ENCODE results near the gene MDC1. TPM values are rescaled to one million over a fixed set of nuclear protein-coding genes. Genes with fewer than 3 reads are reported as not detected.

MDC1 gene
- total and polyA plus RNA-seq, 12 donors = 11.2 to 21.7 (median 19.4) TPM

- TF ChIP-seq, protein P1, sequence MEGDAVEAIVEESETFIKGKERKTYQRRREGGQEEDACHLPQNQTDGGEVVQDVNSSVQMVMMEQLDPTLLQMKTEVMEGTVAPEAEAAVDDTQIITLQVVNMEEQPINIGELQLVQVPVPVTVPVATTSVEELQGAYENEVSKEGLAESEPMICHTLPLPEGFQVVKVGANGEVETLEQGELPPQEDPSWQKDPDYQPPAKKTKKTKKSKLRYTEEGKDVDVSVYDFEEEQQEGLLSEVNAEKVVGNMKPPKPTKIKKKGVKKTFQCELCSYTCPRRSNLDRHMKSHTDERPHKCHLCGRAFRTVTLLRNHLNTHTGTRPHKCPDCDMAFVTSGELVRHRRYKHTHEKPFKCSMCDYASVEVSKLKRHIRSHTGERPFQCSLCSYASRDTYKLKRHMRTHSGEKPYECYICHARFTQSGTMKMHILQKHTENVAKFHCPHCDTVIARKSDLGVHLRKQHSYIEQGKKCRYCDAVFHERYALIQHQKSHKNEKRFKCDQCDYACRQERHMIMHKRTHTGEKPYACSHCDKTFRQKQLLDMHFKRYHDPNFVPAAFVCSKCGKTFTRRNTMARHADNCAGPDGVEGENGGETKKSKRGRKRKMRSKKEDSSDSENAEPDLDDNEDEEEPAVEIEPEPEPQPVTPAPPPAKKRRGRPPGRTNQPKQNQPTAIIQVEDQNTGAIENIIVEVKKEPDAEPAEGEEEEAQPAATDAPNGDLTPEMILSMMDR (IDR thresholded peaks at IDR 0.05) = peak; percentile 30 to 76 (median 49)
- H3K4me3 ChIP-seq = peak overlapping the region; percentile 67 to 98 (median 88)
- H3K9me3 ChIP-seq = no peaks in the 10 kb centered on the region
- H3K4me1 ChIP-seq = peaks cover 7 to 75% (median 65%) of the 10 kb centered on the region in 9 donors
- peak overlapping the region; percentile 70 to 99 (median 96) for H3K27ac ChIP-seq
- peak; percentile 70 to 82 (median 78) for ATAC-seq
- WGBS, 2 donors = 1 to 2% methylated on average over 69 to 71 of the region's 71 CpGs
- intact Hi-C loops (cut with DNase I) = loop anchor here (1.0 to 10.0 kb wide), 12 partner anchors 35 to 237 kb away; partner anchors contain the start of genes PPP1R18 (in 5 of the 10), MRPS18B (in 4 of the 10), PPP1R10 (in 4 of the 10) and GNL1 (in 3 of the 10)
- no peaks in the 10 kb centered on the region for H3K27me3 ChIP-seq
- peaks cover 0 to 49% (median 27%) of the 10 kb centered on the region in 9 donors for H3K36me3 ChIP-seq
- peak; percentile 93 to 94 for DNase-seq
These were observed 4.3 kb upstream of the MDC1 start for GRCh38 chr6:30721198-30722024.

DNA sequence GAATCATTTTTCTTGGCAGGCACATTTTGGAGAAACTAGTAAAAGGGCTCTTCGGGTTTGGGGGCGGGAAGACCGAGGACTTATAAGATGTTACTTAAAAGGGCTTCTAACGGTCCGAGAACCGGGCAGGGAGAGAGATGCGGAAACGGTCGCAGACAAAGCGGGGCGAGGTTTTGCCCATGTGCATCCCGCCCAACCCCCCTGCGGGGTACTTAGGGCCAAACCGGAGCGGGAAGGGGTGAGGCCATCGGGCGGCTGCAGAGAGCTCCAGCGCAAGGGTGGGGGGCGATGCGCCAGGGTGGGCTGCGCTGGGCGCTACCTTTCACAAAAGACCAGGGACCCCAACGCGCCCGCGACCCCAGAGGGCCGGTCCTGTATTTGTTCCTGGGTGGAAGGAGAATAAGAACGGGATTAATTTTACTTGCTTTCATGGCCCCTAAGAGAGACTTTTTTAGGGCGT lies 3.7 kb upstream of the MDC1 start:
- Histone ChIP-seq H3K4me3 (peak overlapping the region; percentile 67 to 98 (median 88)), H3K9me3 (no peaks in the 10 kb centered on the region), H3K27me3 (no peaks in the 10 kb centered on the region), H3K27ac (peak overlapping the region; percentile 70 to 99 (median 96)), H3K4me1 (peaks cover 7 to 74% (median 68%) of the 10 kb centered on the region in 9 donors), H3K36me3 (peaks cover 0 to 43% (median 27%) of the 10 kb centered on the region in 9 donors)
- intact Hi-C loops (cut with DNase I) = loop anchor here in 8 of 10 donors (1.0 to 10.0 kb wide), 10 partner anchors 34 to 236 kb away; partner anchors contain the start of genes MRPS18B (in 5 of the 8), PPP1R10 (in 5 of the 8), PPP1R18 (in 5 of the 8) and GNL1 (in 3 of the 8)
- ATAC-seq = peak; percentile 2 to 47 (median 18)
- TF ChIP-seq, protein P1 (IDR thresholded peaks at IDR 0.05) = no peak
- DNase-seq = peak; percentile 73
- WGBS, 2 donors = 1% methylated on average over 29 of the region's 29 CpGs

DNA sequence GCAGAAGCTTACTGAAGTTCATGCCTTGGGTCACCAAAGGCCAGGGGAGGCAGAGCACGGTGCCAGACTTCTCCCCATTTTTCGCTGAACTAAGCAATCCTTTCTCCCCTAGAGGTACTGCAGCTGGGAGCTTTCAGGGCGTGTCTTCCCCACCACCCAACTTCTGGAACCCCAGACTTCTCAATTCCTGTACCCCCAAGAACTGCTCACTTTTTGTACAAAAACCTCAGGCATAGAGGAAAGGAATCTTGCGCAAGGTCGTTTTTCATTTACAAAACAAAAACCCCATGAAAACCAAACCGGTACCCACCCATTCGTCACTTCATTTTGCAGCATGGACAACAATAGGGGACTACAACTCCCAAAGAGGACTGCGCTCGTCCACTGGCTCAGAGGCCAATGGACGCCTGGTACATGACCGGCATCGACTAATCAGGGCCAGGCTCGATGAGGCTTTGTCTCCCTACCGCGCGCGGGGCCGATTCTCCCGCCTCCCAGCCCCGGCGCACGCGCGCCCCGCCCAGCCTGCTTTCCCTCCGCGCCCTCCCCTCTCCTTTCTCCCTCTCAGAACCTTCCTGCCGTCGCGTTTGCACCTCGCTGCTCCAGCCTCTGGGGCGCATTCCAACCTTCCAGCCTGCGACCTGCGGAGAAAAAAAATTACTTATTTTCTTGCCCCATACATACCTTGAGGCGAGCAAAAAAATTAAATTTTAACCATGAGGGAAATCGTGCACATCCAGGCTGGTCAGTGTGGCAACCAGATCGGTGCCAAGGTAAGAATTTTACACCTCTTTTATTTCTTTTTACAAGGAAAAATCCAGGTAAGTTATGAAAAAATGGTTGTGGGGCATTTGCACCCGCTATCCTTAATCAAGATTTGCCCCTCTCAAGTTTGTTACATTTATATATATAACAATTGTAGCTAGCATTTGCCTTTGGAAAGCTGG lies 3.0 kb upstream of the MDC1 start, which contains the start of gene TUBB:
TSS of gene TUBB (plus strand) at position 562 of the 947 bp plus-strand sequence. CDS start at position 717, 155 bp downstream.
- Histone ChIP-seq H3K4me3 (peak within 1 kb of the TSS; percentile 67 to 98 (median 88)), H3K36me3 (peaks cover 0 to 39% (median 28%) of the 10 kb centered on the region in 9 donors), H3K27me3 (no peaks in the 10 kb centered on the region), H3K27ac (peak within 1 kb of the TSS; percentile 70 to 99 (median 96)), H3K4me1 (peaks cover 7 to 67% (median 61%) of the 10 kb centered on the region in 9 donors), H3K9me3 (no peaks in the 10 kb centered on the region)
- 0 to 1% methylated on average over 37 to 38 of the region's 38 CpGs for WGBS, 2 donors
- TF ChIP-seq, protein P1 (IDR thresholded peaks at IDR 0.05) = peak in 1 of 9 donors; percentile 5
- intact Hi-C loops (cut with DNase I) = loop anchor here in 8 of 10 donors (1.0 to 10.0 kb wide), 10 partner anchors 33 to 235 kb away; partner anchors contain the start of genes MRPS18B (in 5 of the 8), PPP1R10 (in 5 of the 8), PPP1R18 (in 5 of the 8) and GNL1 (in 3 of the 8)
- ATAC-seq (peak; percentile 75 to 85 (median 82)), DNase-seq (peak; percentile 96 to 98)

All from heart right ventricle (tissue), 16 donors.